HG03442 (cell line): ENCODE results near the gene CLP1.
"Not testable (repeated sequence)": the region's sequence is repeated elsewhere in the genome, so short reads cannot be mapped to it uniquely, and the experiment has no call there.

Experiments used
- ATAC-seq: cut with Tn5 transposase; IDR thresholded peaks from one replicate; pipeline ENCODE4 v1.9.1; 2021; ENCODE audit warnings: mild to moderate bottlenecking, moderate library complexity; ENCODE audit not compliant: unreplicated experiment

Gene CLP1

DNA sequence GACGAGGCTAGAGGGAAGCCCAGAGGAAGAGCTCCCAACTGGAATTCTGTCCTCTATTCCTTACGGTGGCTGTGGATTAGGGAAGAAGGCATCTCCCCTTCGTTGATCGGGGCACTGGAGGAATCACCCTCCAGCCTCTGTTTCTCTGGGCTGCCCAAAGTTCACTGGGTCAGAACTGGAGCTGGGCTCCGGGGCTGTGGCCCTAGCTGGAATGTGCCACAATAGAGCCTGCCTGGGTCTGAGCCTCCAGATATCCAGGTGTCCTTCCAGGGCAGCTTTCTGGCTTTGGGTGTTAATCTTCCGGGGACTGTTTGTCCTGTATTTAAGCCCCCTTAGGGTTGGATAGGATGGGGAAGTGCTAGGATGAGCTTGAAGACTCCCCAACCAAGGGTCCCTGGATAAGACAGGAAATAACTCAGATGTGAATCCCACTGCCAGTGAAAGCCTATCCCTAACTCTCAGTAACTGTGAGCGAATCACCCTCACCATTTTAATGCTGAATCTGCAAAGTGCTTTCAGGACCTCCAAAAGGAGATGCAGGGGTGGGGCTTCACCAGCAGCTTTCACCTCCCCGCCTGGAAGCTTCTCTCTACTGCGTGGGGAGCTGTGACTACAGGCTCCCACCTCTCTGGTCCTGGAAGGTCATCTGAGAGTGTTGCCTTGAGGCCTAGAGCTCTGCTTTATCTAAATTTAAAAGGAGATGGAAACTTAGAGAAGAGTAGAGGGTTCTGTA lies 17.3 kb upstream of the CLP1 start:
- no peak for ATAC-seq

DNA sequence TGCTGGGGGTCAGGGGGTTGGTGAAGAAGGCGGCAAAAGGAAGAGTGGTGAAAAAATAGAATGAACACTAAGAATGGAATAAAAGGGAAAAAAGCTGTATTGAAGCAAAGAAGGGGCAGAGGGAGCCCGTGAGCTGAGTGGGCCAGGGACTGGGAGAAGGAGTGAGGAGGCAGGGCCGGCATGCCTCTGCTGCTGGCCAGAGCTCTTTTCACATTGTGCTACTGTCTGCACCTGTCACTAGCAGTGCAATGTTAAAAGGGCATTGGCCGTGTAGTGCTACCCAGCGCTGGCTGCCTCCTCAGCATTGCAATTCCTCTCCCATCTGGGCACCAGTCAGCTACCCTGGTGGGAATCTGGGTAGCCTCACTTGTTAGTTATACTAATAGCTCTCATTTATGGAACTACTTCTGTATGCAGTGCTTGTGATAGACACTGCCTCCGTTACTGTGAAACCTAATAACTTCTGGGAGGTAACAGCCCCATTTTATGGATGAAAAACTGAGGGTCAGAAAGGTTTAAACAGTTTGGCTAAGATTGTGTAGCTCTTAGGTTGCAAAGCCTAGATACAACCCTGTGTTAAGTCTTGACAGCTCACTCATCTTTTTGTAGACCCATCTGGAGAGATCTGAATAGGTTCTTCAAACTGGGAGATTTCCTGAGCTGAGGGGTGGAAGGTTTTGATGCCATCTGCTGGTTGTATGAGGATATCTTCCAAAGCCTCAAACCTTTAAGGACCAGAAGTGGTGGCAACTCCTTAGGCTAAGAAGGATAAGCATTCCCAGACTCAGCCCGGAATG lies 16.4 kb upstream of the CLP1 start:
- ATAC-seq = peak; percentile 36

DNA sequence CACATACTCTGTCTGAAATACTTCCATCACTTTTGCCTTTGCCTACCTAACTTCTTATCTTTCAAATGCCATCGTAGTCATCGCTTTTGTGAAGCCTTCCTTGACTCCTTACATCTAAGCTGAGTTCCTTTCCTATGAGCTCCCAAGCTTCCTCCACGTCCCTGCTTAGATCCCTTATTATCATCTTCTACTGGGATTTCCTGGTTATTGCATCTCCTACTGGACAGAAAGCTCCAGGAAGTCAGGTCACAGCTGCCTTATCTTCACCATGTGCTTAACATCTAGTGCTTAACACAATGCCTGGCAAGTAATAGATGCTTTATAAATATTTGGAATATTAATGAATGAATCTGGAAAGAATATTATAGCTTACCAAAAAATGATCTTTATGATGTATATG lies 13.8 kb upstream of the CLP1 start:
- ATAC-seq = no peak

DNA sequence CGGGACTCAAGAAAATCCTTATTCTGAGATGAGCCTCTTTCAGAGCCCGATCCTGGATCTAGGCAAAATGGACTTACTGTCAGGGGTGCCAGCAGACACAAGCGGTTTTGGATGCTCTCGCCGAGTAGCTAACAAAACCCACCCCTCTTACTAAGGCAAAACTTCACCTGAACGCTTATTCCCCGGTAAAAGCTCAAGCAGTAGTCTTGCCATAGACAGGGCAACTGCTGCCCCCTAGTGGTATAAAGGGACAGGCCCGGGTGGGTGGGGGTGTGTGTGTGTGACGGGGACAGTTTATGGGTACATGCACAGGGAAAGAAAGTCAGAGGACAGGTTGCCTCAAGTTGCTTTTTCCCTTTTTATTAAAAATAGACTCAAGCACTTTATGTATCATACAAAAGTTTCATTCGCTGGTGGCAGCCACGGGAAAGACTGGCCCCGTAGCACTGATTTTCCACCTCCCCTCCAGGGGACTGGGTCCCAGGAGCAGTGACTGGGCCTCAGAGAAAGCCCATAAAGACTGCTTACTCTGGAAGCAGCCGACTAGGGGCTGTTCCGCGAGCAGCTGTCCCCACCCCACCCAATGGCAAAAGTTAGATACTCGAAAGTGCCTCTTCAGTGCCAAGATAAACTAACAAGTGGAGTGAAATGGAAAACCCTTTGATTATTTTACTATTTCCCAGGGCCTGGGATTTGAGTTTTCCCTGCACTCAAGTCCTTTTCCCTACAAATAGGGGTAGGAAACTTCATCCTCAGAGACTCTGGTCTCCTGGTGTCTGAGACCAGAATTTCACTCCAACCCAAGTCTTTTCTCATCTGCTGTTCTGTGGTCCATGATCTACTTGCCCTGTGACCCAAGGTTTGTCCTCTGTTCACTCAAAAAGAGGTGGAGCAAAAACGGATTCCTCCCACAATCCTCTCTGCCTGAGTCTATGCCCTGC lies 12.5 kb upstream of the CLP1 start:
- ATAC-seq = peak; percentile 57

GRCh38 chr11:57645689-57646085 lies 11.9 kb upstream of the CLP1 start:
- no peak for ATAC-seq

DNA sequence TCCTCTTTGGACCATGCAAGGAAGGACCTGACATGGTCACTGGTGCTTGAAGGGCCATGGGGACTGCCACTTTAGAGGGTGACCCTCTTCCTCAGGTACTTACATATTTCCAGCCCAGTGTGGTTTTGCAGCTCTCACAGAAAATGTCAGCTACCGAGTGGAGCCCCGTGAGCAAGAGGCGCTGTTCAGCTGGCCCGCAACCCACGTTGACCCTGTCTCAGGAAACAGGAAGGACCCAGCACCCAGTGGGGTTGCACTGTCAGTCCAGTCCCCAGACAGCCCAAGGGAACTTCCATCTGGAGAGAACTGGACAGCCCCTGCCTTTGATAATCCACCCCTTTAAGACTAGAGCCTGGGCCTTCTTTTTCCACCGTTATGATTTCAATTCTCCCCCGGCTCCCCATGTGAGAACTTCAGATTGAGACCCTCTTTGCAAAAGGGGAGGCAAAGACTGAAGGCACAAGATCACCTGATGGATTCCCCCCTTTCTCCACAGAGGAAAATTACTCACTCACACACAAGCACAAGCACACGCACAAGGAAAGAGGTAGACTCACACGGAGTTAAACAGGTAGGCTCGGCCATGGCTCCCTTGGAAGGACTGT lies 11.3 kb upstream of the CLP1 start:
- no peak for ATAC-seq

DNA sequence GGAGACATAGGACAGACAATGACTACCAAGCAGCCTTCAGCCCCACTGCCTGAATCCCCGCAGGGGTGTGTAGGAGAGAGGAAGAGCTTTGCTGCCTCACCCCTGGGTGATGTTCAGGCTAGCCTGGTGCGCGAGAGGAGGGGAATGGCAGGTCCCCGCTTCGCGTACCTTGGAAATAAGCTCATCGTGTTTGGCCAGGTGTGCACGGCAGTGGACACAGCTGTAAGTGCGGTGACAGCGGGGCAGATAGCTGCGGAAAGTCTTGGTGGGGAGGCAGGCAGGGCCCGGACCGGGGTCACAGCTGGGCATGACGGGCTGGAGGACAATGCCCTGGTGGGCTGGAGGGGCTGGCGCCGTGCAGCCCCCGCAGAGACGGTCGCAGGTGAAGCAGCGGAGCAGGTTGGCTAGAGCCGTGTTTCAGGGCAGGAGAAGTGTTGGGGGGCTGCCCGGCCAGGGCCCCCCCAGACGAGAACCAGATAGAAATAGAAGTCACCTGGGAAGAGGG lies 10.7 kb upstream of the CLP1 start:
- no peak for ATAC-seq

DNA sequence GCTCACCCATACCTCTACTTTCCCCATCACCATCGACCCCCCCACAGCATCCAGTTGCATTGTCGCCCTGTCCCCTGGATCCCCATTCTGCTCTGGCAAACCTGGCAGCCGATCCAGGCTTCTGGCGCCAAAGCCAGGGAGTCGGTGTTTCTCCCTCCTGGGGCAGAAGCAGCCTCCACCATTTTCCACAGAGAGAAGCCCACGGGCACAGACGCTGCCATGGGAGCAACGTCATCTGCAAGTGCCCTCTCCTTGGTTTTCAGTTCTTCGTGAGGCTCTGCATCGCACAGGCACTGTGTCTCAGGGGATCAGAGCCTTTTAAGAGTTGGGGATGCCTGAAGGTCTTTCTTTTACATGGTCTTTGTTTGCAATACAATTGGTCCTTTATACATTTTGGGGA lies 10.2 kb upstream of the CLP1 start:
- no peak for ATAC-seq

GRCh38 chr11:57647960-57648800 lies 9.4 kb upstream of the CLP1 start:
- ATAC-seq = no peak

DNA sequence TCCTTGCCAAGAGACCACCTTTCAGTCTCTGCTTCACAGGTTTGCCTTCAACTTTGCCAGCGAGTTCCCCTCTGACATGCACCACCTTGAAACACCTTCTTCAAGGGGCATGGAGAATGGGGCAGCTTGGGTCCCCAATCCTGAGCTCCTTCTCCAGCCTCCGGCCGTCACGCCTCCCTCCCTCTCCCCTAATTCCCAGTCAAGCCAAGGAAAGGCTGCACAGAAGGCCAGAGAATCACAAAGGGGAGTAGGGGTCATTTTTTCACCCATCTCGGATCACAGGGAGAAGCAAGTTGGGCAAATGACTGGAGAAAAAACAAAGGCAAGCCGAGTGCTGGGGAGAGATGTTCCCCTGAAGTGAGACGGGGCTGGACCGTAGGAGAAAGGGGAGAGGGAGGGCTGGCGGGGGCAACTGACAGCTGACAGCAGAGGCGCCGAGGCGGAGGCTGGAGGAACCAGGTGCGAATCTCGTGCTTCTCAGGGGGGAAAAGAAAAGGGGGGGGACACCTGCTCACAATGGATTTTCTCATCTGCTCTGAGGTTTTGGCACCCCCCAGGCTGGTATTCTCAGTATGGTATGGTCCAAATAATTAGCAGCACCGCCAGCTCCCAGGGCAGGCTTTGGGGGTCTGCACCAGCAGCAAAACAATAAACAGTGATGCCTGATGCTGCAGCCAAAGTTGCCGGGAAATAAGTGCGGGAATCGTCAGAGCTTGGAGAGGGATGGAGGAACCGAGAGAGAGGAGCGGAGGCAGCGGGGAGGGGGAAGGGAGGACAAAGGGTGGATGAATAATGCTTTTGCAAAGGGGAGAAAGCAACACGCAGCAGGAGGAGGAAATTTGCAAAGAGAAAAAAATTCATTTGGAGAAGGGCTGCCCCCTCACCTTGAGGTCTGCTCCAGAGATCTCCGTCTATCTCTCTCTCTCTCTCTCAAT lies 8.5 kb upstream of the CLP1 start:
- ATAC-seq = no peak

DNA sequence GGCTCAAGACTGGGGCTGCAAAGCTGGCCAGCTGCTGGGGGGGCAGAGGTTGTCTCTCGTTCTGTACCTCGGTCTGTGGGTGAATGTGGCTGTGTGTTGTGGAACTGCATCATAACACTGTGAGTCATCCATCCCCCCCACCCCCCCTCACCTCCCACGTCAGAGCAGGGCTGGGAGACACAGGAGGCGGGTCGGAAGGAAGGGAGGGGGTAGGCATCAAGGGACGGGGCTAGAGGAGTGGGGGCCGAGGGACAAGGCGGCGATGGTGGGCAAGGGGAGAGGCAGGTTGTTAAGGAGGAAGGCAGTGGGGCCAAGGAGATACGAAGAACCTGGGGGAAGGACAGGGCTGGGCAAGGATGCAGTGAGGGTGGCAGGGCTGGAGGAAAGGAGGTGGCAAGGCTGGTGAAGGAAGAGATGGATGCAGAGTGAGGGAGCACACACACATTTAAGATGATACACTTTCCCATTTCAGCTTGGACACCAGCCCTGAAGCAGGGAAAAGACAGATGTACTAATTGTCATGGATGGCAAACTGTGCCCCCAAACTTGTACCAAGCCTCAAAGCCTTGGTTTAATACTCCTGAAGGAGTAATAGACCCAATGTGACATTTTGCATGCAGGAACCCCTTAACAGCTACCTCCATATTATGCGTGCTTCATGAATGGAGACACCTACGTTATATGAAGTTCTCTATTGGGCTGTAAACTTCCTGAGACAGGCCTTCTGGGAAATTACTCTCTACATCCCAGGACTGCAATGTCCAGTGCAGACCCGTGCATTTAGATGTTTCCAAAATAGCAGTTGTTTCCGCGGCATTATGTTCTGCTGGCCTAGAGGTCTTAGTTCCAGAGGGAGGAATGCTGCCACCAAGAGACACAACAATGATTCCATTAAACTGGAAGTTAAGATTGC lies 7.5 kb upstream of the CLP1 start, which contains the start of gene YPEL4:
YPEL4 (minus strand) TSS at position 87 of the 913 bp plus-strand sequence. CDS start 2,805 bp downstream, outside the sequence.
- ATAC-seq = no peak

DNA sequence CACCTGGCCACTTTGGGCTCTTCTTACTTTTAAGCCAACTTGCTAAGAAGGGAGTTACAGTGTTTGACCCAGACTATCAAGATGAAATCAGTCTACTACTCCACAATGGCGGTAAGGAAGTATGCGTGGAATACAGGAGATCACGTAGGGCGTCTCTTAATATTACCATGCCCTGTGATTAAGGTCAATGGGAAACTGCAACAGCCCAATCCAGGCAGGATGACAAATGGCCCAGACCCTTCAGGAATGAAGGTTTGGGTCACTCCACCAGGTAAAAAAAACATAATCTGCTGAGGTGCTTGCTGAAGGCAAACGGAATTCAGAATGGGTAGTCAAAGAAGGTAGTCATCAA lies 6.8 kb upstream of the CLP1 start:
- ATAC-seq = no peak

GRCh38 chr11:57651408-57651807 lies 6.2 kb upstream of the CLP1 start:
- no peak for ATAC-seq

GRCh38 chr11:57652230-57652629 lies 5.3 kb upstream of the CLP1 start:
- not testable (repeated sequence) for ATAC-seq

GRCh38 chr11:57652662-57653061 lies 4.9 kb upstream of the CLP1 start:
- ATAC-seq = no peak

DNA sequence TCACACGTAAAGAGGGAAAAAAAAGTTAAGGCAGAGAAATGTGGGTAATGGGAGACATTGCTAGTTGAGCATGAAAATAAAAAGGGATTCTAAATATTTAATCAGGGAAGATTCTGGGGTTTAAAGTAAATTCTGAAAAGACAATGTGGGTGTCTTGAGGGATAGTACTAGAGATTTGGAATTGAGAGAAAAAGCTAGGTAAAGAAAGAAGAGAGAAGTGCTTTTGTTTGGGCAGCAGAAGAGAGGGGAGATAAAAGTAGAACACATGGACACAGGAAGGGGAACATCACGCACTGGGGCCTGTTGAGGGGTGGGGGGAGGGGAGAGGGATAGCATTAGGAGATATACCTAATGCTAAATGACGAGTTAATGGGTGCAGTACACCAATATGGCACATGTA lies 4.4 kb upstream of the CLP1 start:
- no peak for ATAC-seq

- ATAC-seq = no peak
Observed at GRCh38 chr11:57656885-57657193, 723 bp upstream of the CLP1 start.

DNA sequence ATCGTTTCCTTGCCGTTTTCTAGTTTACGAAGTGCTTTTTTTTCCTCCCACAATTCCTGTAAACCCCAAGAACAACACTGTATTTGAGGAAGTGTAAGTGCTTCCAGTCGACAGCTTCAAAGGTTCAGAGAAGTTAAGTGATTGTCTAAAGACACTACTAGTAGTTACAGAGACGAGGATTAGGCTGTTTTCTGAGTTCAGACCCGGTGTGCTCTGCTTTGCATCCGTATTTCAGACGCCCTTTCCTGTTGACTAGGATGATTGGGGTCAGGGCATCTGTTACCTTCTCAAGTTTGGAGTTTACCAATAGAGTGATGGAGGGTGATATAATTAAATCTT lies 430 bp downstream of the CLP1 start:
- no peak for ATAC-seq
